Esophagus (tissue), 2 donors: Measurements from ENCODE around the gene ANKRD44. TPM values are rescaled to one million over a fixed set of nuclear protein-coding genes. Genes with fewer than 3 reads are reported as not detected.
A peak's percentile ranks its signal among the peaks of the same experiment; 100 is the strongest.

ENCODE experiments used
- H3K27ac ChIP-seq, 2 donors: one replicate each; pipeline ENCODE4 v1.5.1; 2013; ENCODE audit warnings: low read depth in 2 of 2, mild to moderate bottlenecking in 2 of 2, inconsistent platforms in 1 of 2, low read length in 1 of 2, moderate library complexity in 1 of 2
- H3K27me3 ChIP-seq, 2 donors: one replicate each; pipeline ENCODE4 v1.6.1; 2013; ENCODE audit warnings: low read length in 2 of 2, control low read depth in 1 of 2, mild to moderate bottlenecking in 1 of 2; ENCODE audit not compliant: insufficient read depth in 2 of 2, control insufficient read depth in 1 of 2
- H3K36me3 ChIP-seq, 2 donors: one replicate each; pipeline ENCODE4 v1.6.1; 2013; ENCODE audit warnings: low read length in 1 of 2; ENCODE audit not compliant: control insufficient read depth in 2 of 2, insufficient read depth in 2 of 2
- H3K4me1 ChIP-seq, 2 donors: one replicate each; pipeline ENCODE4 v1.6.1; 2013; ENCODE audit warnings: low read length in 1 of 2; ENCODE audit not compliant: control insufficient read depth in 2 of 2, insufficient read depth in 2 of 2
- H3K4me3 ChIP-seq, 2 donors: one replicate each; pipeline ENCODE4 v1.5.1; 2013; ENCODE audit warnings: low read length in 2 of 2, mild to moderate bottlenecking in 2 of 2, low read depth in 1 of 2, moderate library complexity in 1 of 2
- H3K9me3 ChIP-seq, 2 donors: one replicate each; pipeline ENCODE4 v1.6.1; 2013; ENCODE audit warnings: mild to moderate bottlenecking in 2 of 2, low read depth in 1 of 2, low read length in 1 of 2, moderate library complexity in 1 of 2; ENCODE audit not compliant: control insufficient read depth in 2 of 2, insufficient read depth in 1 of 2
- WGBS, 2 donors: extraction: QIAGEN DNeasy Blood & Tissue Kit; methylation state at CpG; one replicate each; pipeline ENCODE4 v1.1.7; 2013; 5-methylcytosine and 5-hydroxymethylcytosine counted together
- polyA plus RNA-seq, 2 donors: library from polyadenylated mRNA; stranded (reverse); fragments of 200-250 nt; gene quantifications; one replicate each; pipeline ENCODE4 v1.2.3, GENCODE V29; 2013
- donor health status: healthy with polysubstance abuse.
- donor health status: Bipolar disorder and iron deficiency.

Gene ANKRD44
- polyA plus RNA-seq, 2 donors = 1.1 to 1.5 TPM

GRCh38 chr2:196995757-196996314 is 314.7 kb downstream of the ANKRD44 start:
- H3K36me3 ChIP-seq = peaks cover 0 to 3% of the 10 kb centered on the region in 2 donors
- no peak overlapping the region for H3K27ac ChIP-seq
- H3K4me3 ChIP-seq = no peak overlapping the region
- 90 to 92% methylated on average over 3 of the region's 3 CpGs for WGBS, 2 donors
- H3K4me1 ChIP-seq = no peaks in the 10 kb centered on the region
- no peaks in the 10 kb centered on the region for H3K27me3 ChIP-seq
- H3K9me3 ChIP-seq = no peaks in the 10 kb centered on the region

- H3K27me3 ChIP-seq = no peaks in the 10 kb centered on the region
- H3K27ac ChIP-seq = no peak overlapping the region
- H3K9me3 ChIP-seq = no peaks in the 10 kb centered on the region
- no peaks in the 10 kb centered on the region for H3K4me1 ChIP-seq
- H3K4me3 ChIP-seq = no peak overlapping the region
- 71 to 81% methylated on average over 4 of the region's 4 CpGs for WGBS, 2 donors
- H3K36me3 ChIP-seq = peaks cover 0 to 3% of the 10 kb centered on the region in 2 donors
Observed at GRCh38 chr2:196994764-196995163, 315.8 kb downstream of the ANKRD44 start.

DNA sequence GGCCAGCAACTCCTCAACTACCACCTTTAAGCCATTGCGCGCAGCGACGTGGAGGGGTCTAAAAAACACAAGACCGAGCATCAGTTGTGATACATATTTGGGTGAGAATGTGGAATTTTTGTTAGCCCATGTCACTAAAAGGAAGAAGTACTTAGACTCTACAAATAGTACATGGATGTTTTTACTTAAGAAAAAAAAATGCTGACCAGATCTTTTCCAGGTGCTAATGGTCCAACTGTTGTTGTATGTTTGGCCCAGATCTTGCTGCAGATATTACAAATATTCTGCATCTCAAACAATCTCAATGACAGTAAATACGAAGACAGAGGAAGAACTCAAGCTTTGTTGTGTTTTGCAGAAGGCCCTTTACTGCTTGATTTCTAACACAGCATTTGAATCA is 317.0 kb downstream of the ANKRD44 start:
- H3K36me3 ChIP-seq = peaks cover 0 to 3% of the 10 kb centered on the region in 2 donors

DNA sequence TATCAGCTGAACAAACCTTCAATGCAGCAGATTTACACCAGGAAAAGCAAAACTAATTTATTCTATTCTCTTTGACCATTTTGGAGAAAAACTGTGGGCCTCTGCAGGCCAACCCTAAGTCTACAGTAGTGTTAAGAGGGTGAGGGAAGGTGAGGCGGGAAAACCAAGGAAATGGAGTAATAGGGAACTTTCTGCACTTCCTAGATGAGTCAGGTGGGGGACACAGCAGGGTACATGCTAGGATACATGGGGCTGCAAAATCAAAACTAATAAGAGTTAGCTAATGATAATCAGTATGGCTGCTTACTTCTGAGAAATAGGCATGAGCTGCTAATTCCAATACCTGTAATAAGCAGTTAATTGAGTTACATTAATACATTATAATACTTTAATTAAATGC is 318.1 kb downstream of the ANKRD44 start:
- Histone ChIP-seq H3K9me3 (no peaks in the 10 kb centered on the region), H3K27ac (no peak overlapping the region), H3K27me3 (no peaks in the 10 kb centered on the region), H3K4me3 (no peak overlapping the region), H3K4me1 (no peaks in the 10 kb centered on the region), H3K36me3 (no peaks in the 10 kb centered on the region)
- WGBS, 2 donors = 94 to 100% methylated on average over 1 of the region's 1 CpG

More for the DNA sequence above, 317.0 kb downstream of the ANKRD44 start:
- Histone ChIP-seq H3K4me3 (no peak overlapping the region), H3K27ac (no peak overlapping the region), H3K4me1 (no peaks in the 10 kb centered on the region), H3K9me3 (no peaks in the 10 kb centered on the region), H3K27me3 (no peaks in the 10 kb centered on the region)
- WGBS, 2 donors = 95 to 98% methylated on average over 6 of the region's 6 CpGs

DNA sequence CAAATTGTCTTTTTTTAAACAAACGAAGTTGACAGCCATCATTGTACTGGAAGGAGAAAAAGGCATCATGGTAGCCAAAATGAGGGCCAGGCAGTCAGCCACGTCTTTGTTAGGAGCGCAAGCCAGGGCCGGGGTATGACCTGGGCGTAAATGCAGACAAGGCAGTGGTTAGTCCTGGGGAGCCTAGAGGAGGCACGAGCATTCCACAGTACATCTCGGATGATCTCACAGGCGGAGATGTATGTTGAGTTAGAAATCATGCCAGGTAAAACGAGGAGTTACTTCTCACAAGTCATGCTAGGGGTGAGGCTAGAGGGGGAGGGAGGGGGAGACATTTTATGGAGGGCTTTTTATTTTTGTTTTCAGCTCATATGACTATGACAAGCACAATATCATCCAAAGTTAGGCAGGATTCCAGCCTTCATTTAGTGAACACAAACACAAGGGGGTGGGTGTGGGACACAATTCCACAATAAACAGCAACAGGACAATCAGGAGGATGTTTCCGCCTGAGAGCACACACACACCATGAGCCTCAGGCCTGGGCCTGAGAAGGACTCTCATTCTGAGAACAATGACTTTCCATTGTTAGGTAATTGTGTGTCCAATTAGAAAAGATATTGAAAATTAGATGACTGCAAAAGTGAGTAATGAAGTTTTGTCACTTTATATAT is 319.7 kb downstream of the ANKRD44 start:
- WGBS, 2 donors = 92 to 95% methylated on average over 10 of the region's 10 CpGs
- Histone ChIP-seq H3K27me3 (no peaks in the 10 kb centered on the region), H3K4me3 (no peak overlapping the region), H3K4me1 (no peaks in the 10 kb centered on the region), H3K36me3 (no peaks in the 10 kb centered on the region), H3K27ac (no peak overlapping the region), H3K9me3 (no peaks in the 10 kb centered on the region)

GRCh38 chr2:196990092-196990491 is 320.5 kb downstream of the ANKRD44 start:
- Histone ChIP-seq H3K9me3 (no peaks in the 10 kb centered on the region), H3K4me1 (no peaks in the 10 kb centered on the region), H3K4me3 (no peak overlapping the region), H3K27ac (no peak overlapping the region), H3K27me3 (no peaks in the 10 kb centered on the region), H3K36me3 (no peaks in the 10 kb centered on the region)
- 89 to 90% methylated on average over 1 of the region's 1 CpG for WGBS, 2 donors

- no peaks in the 10 kb centered on the region for H3K36me3 ChIP-seq
- no peak overlapping the region for H3K4me3 ChIP-seq
- no peaks in the 10 kb centered on the region for H3K4me1 ChIP-seq
- WGBS, 2 donors = 76 to 82% methylated on average over 4 of the region's 4 CpGs
- no peaks in the 10 kb centered on the region for H3K9me3 ChIP-seq
- H3K27me3 ChIP-seq = no peaks in the 10 kb centered on the region
- no peak overlapping the region for H3K27ac ChIP-seq
Observed at GRCh38 chr2:196989496-196989895, 321.1 kb downstream of the ANKRD44 start.

DNA sequence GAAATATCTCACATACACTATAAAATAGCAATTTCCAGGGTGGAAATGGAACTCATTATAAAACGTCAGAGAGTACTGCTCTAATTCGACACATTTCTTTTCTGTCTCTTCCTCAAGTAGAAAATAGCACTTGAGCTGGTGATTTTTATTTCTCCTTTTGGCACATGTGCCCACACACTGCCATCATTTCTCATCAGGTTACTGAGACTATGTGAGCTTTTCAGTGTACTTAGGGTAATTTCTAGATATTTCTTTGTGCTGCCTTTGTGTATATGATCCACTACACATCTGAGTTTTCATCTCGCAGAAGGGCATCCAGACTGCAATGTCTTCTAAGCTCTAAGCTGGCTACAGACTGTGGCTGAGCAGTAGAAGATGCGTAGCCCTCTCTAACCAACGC is 321.9 kb downstream of the ANKRD44 start:
- Histone ChIP-seq H3K36me3 (no peaks in the 10 kb centered on the region), H3K27ac (no peak overlapping the region), H3K4me1 (no peaks in the 10 kb centered on the region), H3K9me3 (no peaks in the 10 kb centered on the region), H3K27me3 (no peaks in the 10 kb centered on the region), H3K4me3 (no peak overlapping the region)
- 79 to 83% methylated on average over 5 of the region's 5 CpGs for WGBS, 2 donors

GRCh38 chr2:196987649-196988364 is 322.8 kb downstream of the ANKRD44 start:
- WGBS, 2 donors = 3 to 7% methylated on average over 6 of the region's 6 CpGs
- Histone ChIP-seq H3K4me3 (no peak overlapping the region), H3K9me3 (no peaks in the 10 kb centered on the region), H3K36me3 (no peaks in the 10 kb centered on the region), H3K27me3 (no peaks in the 10 kb centered on the region), H3K4me1 (no peaks in the 10 kb centered on the region), H3K27ac (peak overlapping the region in 1 of 2 donors; percentile 9)
